Limb (tissue), 2 donors: ENCODE results near the gene PRSS37.

ENCODE experiments used
- DNase-seq, 2 donors: peaks; one replicate each; pipeline ENCODE4 v3.0.0-alpha.2; 2016; ENCODE audit errors: extremely low spot score in 2 of 2

Gene PRSS37

GRCh38 chr7:141788296-141788695 lies 53.0 kb downstream of the PRSS37 start:
- no peak for DNase-seq
